Measurements from ENCODE around the gene LIMA1.

GRCh38 chr12:50212071-50212467 is 71.3 kb downstream of the LIMA1 start:
- no peak for TF ChIP-seq CTCF (IDR thresholded peaks at IDR 0.05)
- TF ChIP-seq POLR2A (IDR thresholded peaks at IDR 0.05): no peak
- no peak for TF ChIP-seq EP300 (IDR thresholded peaks at IDR 0.05)
- no peak for TF ChIP-seq POLR2AphosphoS5 (IDR thresholded peaks at IDR 0.05)
